K562 (cell line): ENCODE results near the gene TMEM203. TPM values are rescaled to one million over a fixed set of nuclear protein-coding genes. Genes with fewer than 3 reads are reported as not detected.

ENCODE experiments used
- ATF6 ChIP-seq: sonication (generic); formaldehyde crosslinking; IDR thresholded peaks from 2 replicates; pipeline ENCODE4 v1.4.0; 2020; ENCODE audit warnings: mild to moderate bottlenecking, missing genetic modification reagents
- GABPB2 ChIP-seq: fragments of 250-450 bp; sonication (Bioruptor Pico); conservative IDR thresholded peaks from 2 replicates; pipeline ENCODE4 v1.5.1; 2021; ENCODE audit warnings: mild to moderate bottlenecking
- L3MBTL2 ChIP-seq: fragments of 450-650 bp; IDR thresholded peaks from 2 replicates; pipeline ENCODE4 v1.6.1; 2016; ENCODE audit warnings: mild to moderate bottlenecking, moderate library complexity
- LEF1 ChIP-seq: fragments of 450-650 bp; IDR thresholded peaks from 2 replicates; pipeline ENCODE4 v1.6.1; 2016; ENCODE audit warnings: mild to moderate bottlenecking
- MAFK ChIP-seq: IDR thresholded peaks from 2 replicates; pipeline ENCODE4 v1.6.1; 2011; ENCODE audit warnings: low read length, improper control_type of control experiment
- RAD21 ChIP-seq, 2 experiments: fragments of 250-450 bp in 1 of 2; fragments of 450-650 bp in 1 of 2; sonication (Bioruptor Pico) in 1 of 2; formaldehyde crosslinking in 1 of 2; IDR thresholded peaks in 1 of 2; conservative IDR thresholded peaks in 1 of 2; 2 replicates each; pipeline versions ENCODE4 v1.4.0 to v1.8.0; 2020 to 2022; ENCODE audit warnings: mild to moderate bottlenecking in 2 of 2, moderate library complexity in 1 of 2
- RHOXF2B ChIP-seq: fragments of 250-450 bp; sonication (Bioruptor Pico); conservative IDR thresholded peaks from 2 replicates; pipeline ENCODE4 v1.5.1; 2021
- TBL1XR1 ChIP-seq, 2 experiments: IDR thresholded peaks; 2 replicates each; pipeline ENCODE4 v1.6.1; 2012; ENCODE audit warnings: improper control_type of control experiment in 2 of 2, low read length in 2 of 2, mild to moderate bottlenecking in 1 of 2
- ZNF311 ChIP-seq: fragments of 250-450 bp; sonication (Bioruptor Pico); IDR thresholded peaks from 2 replicates; pipeline ENCODE4 v1.4.0; 2020; ENCODE audit warnings: mild to moderate bottlenecking, moderate library complexity
- ZNF830 ChIP-seq: fragments of 250-450 bp; sonication (Bioruptor Pico); IDR thresholded peaks from 2 replicates; pipeline ENCODE4 v1.5.0; 2021; ENCODE audit warnings: mild to moderate bottlenecking
- polyA plus RNA-seq, 8 experiments: library from polyadenylated mRNA; depleted of rRNA in 4 of 8; stranded (reverse) in 5 of 8; unstranded in 3 of 8; fragments of >200 nt; fragmentation: Nextera tagmentation in 2 of 8; fragmentation: Illumina TruSeq in 1 of 8; extraction: Ambion mirVana in 2 of 8; extraction: Trizol in 1 of 8; gene quantifications; 2 replicates each; pipeline versions ENCODE4 v1.2.1 to v1.2.3, GENCODE V29; 2011 to 2014; ENCODE audit warnings: inconsistent platforms in 1 of 8, missing spikeins in 1 of 8
- total RNA-seq, 7 experiments: library from RNA; depleted of rRNA in 6 of 7; stranded (reverse); fragments of >200 nt in 6 of 7; fragmentation: Illumina TruSeq in 2 of 7; extraction: Trizol in 2 of 7; gene quantifications; 2 replicates each; pipeline versions ENCODE4 v1.2.1 to v1.2.3, GENCODE V29; 2011 to 2021; ENCODE audit warnings: low replicate concordance in 1 of 7
- TF ChIP-seq, protein P1 (sequence below): fragments of 200-600 bp; sonication (generic); IDR thresholded peaks from one replicate; pipeline ENCODE4 v1.6.1; 2012; ENCODE audit warnings: mild to moderate bottlenecking, low read depth, low read length, inconsistent platforms
- TF ChIP-seq, protein P2 (sequence below), 2 experiments: fragments of 450-650 bp; conservative IDR thresholded peaks; 2 replicates each; pipeline ENCODE4 v1.6.1; 2017; ENCODE audit warnings: mild to moderate bottlenecking in 2 of 2, moderate library complexity in 2 of 2

The TMEM203 gene
- total and polyA plus RNA-seq, 9 of the 15 experiments (the other 6 are each of a cell fraction or from before 2014, with no cell fraction given) = 8.8 to 59.5 (median 37.6) TPM

DNA sequence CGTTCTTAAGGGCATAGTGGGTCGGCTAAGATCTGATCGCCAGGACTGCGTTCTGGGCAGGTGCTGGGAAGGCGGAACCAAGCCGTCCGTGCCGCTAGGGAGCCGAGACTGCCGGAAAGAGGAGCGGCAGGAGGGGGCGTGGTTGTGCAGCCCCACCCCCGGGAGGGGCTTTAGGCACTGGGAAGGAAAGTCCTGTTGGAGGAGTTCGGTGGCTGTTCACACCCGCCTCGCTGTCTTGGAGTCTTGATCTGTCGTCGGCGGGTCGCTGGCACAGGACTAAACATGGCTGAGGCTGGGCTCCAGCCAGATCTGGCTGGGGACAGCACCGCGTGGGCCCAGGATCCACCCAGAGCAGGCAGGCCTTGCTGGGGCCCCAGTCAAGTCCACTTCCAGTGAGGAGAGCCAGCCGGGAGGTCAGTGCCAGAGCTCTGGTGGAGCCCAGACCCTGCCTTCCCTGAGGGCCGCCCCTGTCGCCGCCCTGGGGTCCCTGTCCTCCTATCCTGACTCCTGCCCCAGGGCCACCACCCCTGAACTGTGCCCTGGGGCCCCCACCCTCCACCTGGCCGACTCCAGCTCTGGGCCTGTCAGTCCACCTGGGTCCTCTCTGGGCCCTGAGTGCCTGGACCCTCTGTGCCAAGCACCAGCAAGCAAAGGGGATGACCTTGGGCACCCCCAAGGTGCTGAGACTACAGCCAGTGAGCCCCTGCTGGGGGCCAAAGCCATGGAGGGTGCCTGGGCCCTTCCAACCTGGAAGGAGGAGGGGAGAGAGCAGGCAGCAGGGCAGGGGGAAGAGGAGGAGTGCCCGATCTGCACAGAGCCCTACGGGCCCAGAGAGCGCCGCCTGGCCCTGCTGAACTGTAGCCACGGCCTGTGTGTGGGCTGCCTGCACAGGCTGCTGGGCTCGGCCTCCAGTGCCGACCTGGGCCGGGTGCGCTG, 12.1 kb upstream of the TMEM203 start (continued):
- TF ChIP-seq, protein P1, sequence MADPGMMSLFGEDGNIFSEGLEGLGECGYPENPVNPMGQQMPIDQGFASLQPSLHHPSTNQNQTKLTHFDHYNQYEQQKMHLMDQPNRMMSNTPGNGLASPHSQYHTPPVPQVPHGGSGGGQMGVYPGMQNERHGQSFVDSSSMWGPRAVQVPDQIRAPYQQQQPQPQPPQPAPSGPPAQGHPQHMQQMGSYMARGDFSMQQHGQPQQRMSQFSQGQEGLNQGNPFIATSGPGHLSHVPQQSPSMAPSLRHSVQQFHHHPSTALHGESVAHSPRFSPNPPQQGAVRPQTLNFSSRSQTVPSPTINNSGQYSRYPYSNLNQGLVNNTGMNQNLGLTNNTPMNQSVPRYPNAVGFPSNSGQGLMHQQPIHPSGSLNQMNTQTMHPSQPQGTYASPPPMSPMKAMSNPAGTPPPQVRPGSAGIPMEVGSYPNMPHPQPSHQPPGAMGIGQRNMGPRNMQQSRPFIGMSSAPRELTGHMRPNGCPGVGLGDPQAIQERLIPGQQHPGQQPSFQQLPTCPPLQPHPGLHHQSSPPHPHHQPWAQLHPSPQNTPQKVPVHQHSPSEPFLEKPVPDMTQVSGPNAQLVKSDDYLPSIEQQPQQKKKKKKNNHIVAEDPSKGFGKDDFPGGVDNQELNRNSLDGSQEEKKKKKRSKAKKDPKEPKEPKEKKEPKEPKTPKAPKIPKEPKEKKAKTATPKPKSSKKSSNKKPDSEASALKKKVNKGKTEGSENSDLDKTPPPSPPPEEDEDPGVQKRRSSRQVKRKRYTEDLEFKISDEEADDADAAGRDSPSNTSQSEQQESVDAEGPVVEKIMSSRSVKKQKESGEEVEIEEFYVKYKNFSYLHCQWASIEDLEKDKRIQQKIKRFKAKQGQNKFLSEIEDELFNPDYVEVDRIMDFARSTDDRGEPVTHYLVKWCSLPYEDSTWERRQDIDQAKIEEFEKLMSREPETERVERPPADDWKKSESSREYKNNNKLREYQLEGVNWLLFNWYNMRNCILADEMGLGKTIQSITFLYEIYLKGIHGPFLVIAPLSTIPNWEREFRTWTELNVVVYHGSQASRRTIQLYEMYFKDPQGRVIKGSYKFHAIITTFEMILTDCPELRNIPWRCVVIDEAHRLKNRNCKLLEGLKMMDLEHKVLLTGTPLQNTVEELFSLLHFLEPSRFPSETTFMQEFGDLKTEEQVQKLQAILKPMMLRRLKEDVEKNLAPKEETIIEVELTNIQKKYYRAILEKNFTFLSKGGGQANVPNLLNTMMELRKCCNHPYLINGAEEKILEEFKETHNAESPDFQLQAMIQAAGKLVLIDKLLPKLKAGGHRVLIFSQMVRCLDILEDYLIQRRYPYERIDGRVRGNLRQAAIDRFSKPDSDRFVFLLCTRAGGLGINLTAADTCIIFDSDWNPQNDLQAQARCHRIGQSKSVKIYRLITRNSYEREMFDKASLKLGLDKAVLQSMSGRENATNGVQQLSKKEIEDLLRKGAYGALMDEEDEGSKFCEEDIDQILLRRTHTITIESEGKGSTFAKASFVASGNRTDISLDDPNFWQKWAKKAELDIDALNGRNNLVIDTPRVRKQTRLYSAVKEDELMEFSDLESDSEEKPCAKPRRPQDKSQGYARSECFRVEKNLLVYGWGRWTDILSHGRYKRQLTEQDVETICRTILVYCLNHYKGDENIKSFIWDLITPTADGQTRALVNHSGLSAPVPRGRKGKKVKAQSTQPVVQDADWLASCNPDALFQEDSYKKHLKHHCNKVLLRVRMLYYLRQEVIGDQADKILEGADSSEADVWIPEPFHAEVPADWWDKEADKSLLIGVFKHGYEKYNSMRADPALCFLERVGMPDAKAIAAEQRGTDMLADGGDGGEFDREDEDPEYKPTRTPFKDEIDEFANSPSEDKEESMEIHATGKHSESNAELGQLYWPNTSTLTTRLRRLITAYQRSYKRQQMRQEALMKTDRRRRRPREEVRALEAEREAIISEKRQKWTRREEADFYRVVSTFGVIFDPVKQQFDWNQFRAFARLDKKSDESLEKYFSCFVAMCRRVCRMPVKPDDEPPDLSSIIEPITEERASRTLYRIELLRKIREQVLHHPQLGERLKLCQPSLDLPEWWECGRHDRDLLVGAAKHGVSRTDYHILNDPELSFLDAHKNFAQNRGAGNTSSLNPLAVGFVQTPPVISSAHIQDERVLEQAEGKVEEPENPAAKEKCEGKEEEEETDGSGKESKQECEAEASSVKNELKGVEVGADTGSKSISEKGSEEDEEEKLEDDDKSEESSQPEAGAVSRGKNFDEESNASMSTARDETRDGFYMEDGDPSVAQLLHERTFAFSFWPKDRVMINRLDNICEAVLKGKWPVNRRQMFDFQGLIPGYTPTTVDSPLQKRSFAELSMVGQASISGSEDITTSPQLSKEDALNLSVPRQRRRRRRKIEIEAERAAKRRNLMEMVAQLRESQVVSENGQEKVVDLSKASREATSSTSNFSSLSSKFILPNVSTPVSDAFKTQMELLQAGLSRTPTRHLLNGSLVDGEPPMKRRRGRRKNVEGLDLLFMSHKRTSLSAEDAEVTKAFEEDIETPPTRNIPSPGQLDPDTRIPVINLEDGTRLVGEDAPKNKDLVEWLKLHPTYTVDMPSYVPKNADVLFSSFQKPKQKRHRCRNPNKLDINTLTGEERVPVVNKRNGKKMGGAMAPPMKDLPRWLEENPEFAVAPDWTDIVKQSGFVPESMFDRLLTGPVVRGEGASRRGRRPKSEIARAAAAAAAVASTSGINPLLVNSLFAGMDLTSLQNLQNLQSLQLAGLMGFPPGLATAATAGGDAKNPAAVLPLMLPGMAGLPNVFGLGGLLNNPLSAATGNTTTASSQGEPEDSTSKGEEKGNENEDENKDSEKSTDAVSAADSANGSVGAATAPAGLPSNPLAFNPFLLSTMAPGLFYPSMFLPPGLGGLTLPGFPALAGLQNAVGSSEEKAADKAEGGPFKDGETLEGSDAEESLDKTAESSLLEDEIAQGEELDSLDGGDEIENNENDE = no peak
- TF ChIP-seq ZNF311 (CRISPR knock-in tag) (no peak), ATF6 (CRISPR knock-in tag) (peak; percentile 75; the same call in 1 of the 2 replicates), L3MBTL2 (peak; percentile 70; the same call in 1 of the 2 replicates), MAFK (no peak), RHOXF2B (CRISPR knock-in tag) (no peak), GABPB2 (CRISPR knock-in tag) (no peak), TBL1XR1 (IDR thresholded peaks at IDR 0.05; ENCODE audit: low read length in 2 of 2) (no peak), RAD21 (CRISPR knock-in tag; conservative IDR thresholded peaks at IDR 0.05 in 1 of 2, IDR thresholded peaks at IDR 0.05 in 1 of 2) (no peak; a peak in 1 of 4 replicates), ZNF830 (CRISPR knock-in tag) (no peak), LEF1 (no peak)
- TF ChIP-seq, protein P2, sequence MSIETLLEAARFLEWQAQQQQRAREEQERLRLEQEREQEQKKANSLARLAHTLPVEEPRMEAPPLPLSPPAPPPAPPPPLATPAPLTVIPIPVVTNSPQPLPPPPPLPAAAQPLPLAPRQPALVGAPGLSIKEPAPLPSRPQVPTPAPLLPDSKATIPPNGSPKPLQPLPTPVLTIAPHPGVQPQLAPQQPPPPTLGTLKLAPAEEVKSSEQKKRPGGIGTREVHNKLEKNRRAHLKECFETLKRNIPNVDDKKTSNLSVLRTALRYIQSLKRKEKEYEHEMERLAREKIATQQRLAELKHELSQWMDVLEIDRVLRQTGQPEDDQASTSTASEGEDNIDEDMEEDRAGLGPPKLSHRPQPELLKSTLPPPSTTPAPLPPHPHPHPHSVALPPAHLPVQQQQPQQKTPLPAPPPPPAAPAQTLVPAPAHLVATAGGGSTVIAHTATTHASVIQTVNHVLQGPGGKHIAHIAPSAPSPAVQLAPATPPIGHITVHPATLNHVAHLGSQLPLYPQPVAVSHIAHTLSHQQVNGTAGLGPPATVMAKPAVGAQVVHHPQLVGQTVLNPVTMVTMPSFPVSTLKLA (conservative IDR thresholded peaks at IDR 0.05) = peak in 1 of 2 experiments; percentile 67; a peak in 1 of 4 replicates
